ENCODE data around the gene TLE4. TPM values are rescaled to one million over a fixed set of nuclear protein-coding genes. Genes with fewer than 3 reads are reported as not detected.

Gene TLE4
- total and polyA plus RNA-seq, 10 of the 15 experiments (the other 5 are each of a cell fraction or from before 2014, with no cell fraction given) = 5.3 to 53.3 (median 23.3) TPM

- Histone ChIP-seq H3K27ac (ENCODE audit: control insufficient read depth, insufficient read depth) (no peak overlapping the region), H4K20me1 (ENCODE audit: control insufficient read depth, insufficient read depth) (no peaks in the 10 kb centered on the region), H3K4me3 (no peak overlapping the region), H3K27me3 (replicated peaks in 1 of 2; ENCODE audit: control insufficient read depth in 2 of 2, insufficient read depth in 2 of 2, low read length in 1 of 2) (no peaks in the 10 kb centered on the region), H3K36me3 (ENCODE audit: control insufficient read depth in 2 of 2, insufficient read depth in 2 of 2, low read length in 1 of 2) (peaks cover 10% of the 10 kb centered on the region in 2 experiments), H3K9ac (ENCODE audit: control insufficient read depth, insufficient read depth, low read length) (no peak overlapping the region), H3K4me1 (ENCODE audit: control insufficient read depth, insufficient read depth, low read length) (no peaks in the 10 kb centered on the region), H2AFZ (ENCODE audit: control insufficient read depth, low read depth, low read length) (no peak overlapping the region), H3K79me2 (ENCODE audit: control insufficient read depth, insufficient read depth, low read length) (no peaks in the 10 kb centered on the region), H3K4me2 (ENCODE audit: control insufficient read depth, insufficient read depth) (no peak overlapping the region), H3K9me3 (replicated peaks; ENCODE audit: control insufficient read depth, insufficient read depth, low read length) (no peaks in the 10 kb centered on the region)
- TF ChIP-seq HDAC2 (IDR thresholded peaks at IDR 0.05) (no peak), NFYB (IDR thresholded peaks at IDR 0.05; ENCODE audit: insufficient read depth, low read depth, low read length) (no peak), ZSCAN29 (IDR thresholded peaks at IDR 0.05) (no peak), POU2F2 (IDR thresholded peaks at IDR 0.05; ENCODE audit: borderline replicate concordance, low read depth, low read length) (no peak), KLF5 (IDR thresholded peaks at IDR 0.05; ENCODE audit: partially characterized antibody) (no peak), HSF1 (IDR thresholded peaks at IDR 0.05; ENCODE audit: low read depth, low read length) (no peak), SREBF1 (IDR thresholded peaks at IDR 0.05; ENCODE audit: low read length) (no peak), CEBPB (IDR thresholded peaks at IDR 0.05; ENCODE audit: borderline replicate concordance in 1 of 2, low read depth in 2 of 2, low read length in 2 of 2) (no peak), ZNF384 (IDR thresholded peaks at IDR 0.05; ENCODE audit: borderline replicate concordance, low read depth, low read length) (no peak), FOXK2 (IDR thresholded peaks at IDR 0.05) (no peak), CUX1 (IDR thresholded peaks at IDR 0.05; ENCODE audit: insufficient replicate concordance, low read depth, low read length) (no peak), REST (IDR thresholded peaks at IDR 0.05; ENCODE audit: low read depth, low read length) (no peak), CREB1 (IDR thresholded peaks at IDR 0.05; ENCODE audit: low read depth) (no peak), DPF2 (IDR thresholded peaks at IDR 0.05) (no peak), IRF3 (IDR thresholded peaks at IDR 0.05) (no peak)
- DNase-seq (ENCODE audit: low read depth, low spot score) (no peak), ATAC-seq (no peak), FAIRE-seq (no peak)
- CTCF ChIA-PET = no interaction called here
- SMC1A ChIA-PET (ENCODE audit: uncharacterized antibody, unreplicated experiment) = no interaction called here
- in situ Hi-C loops (cut with MboI) (no loop called here), intact Hi-C loops (cut with micrococcal nuclease; ENCODE audit: unreplicated experiment) (no loop called here)
- BruUV-seq (replicated peaks) = no TSS peak
- RAD21 ChIA-PET (ENCODE audit: unreplicated experiment) = interaction anchor here (0.6 to 1.0 kb wide), 2 partner anchors 20 to 140 kb away, joined by 3 read pairs; partner anchors contain the start of gene TLE4
- POLR2A ChIA-PET = no interaction called here
These were observed 140.1 kb downstream of the TLE4 start for GRCh38 chr9:79711874-79712273.
